Measurements from ENCODE around the gene TBX19. TPM values are rescaled to one million over a fixed set of nuclear protein-coding genes. Genes with fewer than 3 reads are reported as not detected.

Gene TBX19
- total RNA-seq, 1 donor from 2014 or later, result 1.1 TPM

- Histone ChIP-seq H4K20me1 (ENCODE audit: insufficient read depth, low read length) (peaks cover 12% of the 10 kb centered on the region), H3K27ac (ENCODE audit: low read depth, low read length) (no peak overlapping the region), H2AFZ (ENCODE audit: low read depth, low read length) (no peak overlapping the region), H3K9me3 (ENCODE audit: insufficient read depth, low read depth, low read length) (peaks cover 10% of the 10 kb centered on the region), H3K36me3 (ENCODE audit: insufficient read depth, low read length) (peaks cover 7% of the 10 kb centered on the region), H3K27me3 (ENCODE audit: insufficient read depth, low read length) (no peaks in the 10 kb centered on the region), H3K4me2 (ENCODE audit: low read length) (no peak overlapping the region), H3K9ac (ENCODE audit: low read length) (no peak overlapping the region), H3K79me2 (ENCODE audit: insufficient read depth, low read length) (peaks cover 28% of the 10 kb centered on the region), H3K4me1 (ENCODE audit: insufficient read depth, low read length) (no peaks in the 10 kb centered on the region), H3K4me3 (ENCODE audit: insufficient read depth, low read depth, low read length) (no peak overlapping the region)
- no peaks in the 10 kb centered on the region for H3K4me1 Mint-ChIP-seq (ENCODE audit: low read depth, unreplicated experiment)
- H3K4me3 Mint-ChIP-seq (ENCODE audit: unreplicated experiment), result no peak overlapping the region
- FAIRE-seq, result no peak
- H3K36me3 Mint-ChIP-seq (ENCODE audit: low read depth, unreplicated experiment), result peaks cover 17% of the 10 kb centered on the region
- TF ChIP-seq EZH2 (IDR thresholded peaks at IDR 0.05; ENCODE audit: insufficient read depth, low read length), result no peak
- TF ChIP-seq, protein P1, sequence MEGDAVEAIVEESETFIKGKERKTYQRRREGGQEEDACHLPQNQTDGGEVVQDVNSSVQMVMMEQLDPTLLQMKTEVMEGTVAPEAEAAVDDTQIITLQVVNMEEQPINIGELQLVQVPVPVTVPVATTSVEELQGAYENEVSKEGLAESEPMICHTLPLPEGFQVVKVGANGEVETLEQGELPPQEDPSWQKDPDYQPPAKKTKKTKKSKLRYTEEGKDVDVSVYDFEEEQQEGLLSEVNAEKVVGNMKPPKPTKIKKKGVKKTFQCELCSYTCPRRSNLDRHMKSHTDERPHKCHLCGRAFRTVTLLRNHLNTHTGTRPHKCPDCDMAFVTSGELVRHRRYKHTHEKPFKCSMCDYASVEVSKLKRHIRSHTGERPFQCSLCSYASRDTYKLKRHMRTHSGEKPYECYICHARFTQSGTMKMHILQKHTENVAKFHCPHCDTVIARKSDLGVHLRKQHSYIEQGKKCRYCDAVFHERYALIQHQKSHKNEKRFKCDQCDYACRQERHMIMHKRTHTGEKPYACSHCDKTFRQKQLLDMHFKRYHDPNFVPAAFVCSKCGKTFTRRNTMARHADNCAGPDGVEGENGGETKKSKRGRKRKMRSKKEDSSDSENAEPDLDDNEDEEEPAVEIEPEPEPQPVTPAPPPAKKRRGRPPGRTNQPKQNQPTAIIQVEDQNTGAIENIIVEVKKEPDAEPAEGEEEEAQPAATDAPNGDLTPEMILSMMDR (IDR thresholded peaks at IDR 0.05; ENCODE audit: insufficient read depth, low read depth, low read length), result no peak
- no peaks in the 10 kb centered on the region for H3K27me3 Mint-ChIP-seq (ENCODE audit: low read depth, unreplicated experiment)
- H3K27ac Mint-ChIP-seq (ENCODE audit: unreplicated experiment), result no peak overlapping the region
- no peak for DNase-seq (ENCODE audit: low read depth)
- peaks cover 9% of the 10 kb centered on the region for H3K9me3 Mint-ChIP-seq (ENCODE audit: unreplicated experiment)
Measured at GRCh38 chr1:168252204-168252733, 28.4 kb upstream of the TBX19 start.

DNA sequence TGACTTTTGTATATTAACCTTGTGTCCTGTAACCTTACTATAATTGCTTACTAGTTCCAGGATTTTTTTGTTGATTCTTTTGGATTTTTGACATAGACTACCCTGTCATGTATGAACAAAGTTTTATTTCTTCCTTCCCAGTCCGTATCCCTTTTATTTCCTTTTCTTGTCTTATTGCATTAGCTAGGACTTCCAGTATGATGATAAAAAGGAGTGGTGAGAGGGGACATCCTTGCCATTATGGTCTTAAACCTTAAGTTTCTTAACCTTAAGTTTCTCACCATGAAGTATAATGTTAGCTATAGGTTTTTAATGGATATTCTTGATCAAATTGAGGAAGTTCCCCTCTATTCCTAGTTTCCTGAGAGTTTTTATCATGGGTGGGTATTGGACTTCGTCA lies 24.5 kb upstream of the TBX19 start:
- Histone ChIP-seq H3K9ac (ENCODE audit: low read length) (no peak overlapping the region), H3K4me1 (ENCODE audit: insufficient read depth, low read length) (peaks cover 4% of the 10 kb centered on the region), H4K20me1 (ENCODE audit: insufficient read depth, low read length) (peaks cover 6% of the 10 kb centered on the region), H2AFZ (ENCODE audit: low read depth, low read length) (no peak overlapping the region), H3K9me3 (ENCODE audit: insufficient read depth, low read depth, low read length) (peaks cover 10% of the 10 kb centered on the region), H3K27me3 (ENCODE audit: insufficient read depth, low read length) (no peaks in the 10 kb centered on the region), H3K27ac (ENCODE audit: low read depth, low read length) (no peak overlapping the region), H3K79me2 (ENCODE audit: insufficient read depth, low read length) (peaks cover 10% of the 10 kb centered on the region), H3K4me2 (ENCODE audit: low read length) (no peak overlapping the region), H3K4me3 (ENCODE audit: insufficient read depth, low read depth, low read length) (no peak overlapping the region), H3K36me3 (ENCODE audit: insufficient read depth, low read length) (no peaks in the 10 kb centered on the region)
- DNase-seq (ENCODE audit: low read depth), result no peak
- H3K4me3 Mint-ChIP-seq (ENCODE audit: unreplicated experiment), result no peak overlapping the region
- peaks cover 2% of the 10 kb centered on the region for H3K4me1 Mint-ChIP-seq (ENCODE audit: low read depth, unreplicated experiment)
- peaks cover 15% of the 10 kb centered on the region for H3K9me3 Mint-ChIP-seq (ENCODE audit: unreplicated experiment)
- TF ChIP-seq, protein P1 (IDR thresholded peaks at IDR 0.05; ENCODE audit: insufficient read depth, low read depth, low read length), result no peak
- TF ChIP-seq EZH2 (IDR thresholded peaks at IDR 0.05; ENCODE audit: insufficient read depth, low read length), result no peak
- peaks cover 31% of the 10 kb centered on the region for H3K36me3 Mint-ChIP-seq (ENCODE audit: low read depth, unreplicated experiment)
- no peak for FAIRE-seq
- H3K27me3 Mint-ChIP-seq (ENCODE audit: low read depth, unreplicated experiment), result no peaks in the 10 kb centered on the region
- no peak overlapping the region for H3K27ac Mint-ChIP-seq (ENCODE audit: unreplicated experiment)

DNA sequence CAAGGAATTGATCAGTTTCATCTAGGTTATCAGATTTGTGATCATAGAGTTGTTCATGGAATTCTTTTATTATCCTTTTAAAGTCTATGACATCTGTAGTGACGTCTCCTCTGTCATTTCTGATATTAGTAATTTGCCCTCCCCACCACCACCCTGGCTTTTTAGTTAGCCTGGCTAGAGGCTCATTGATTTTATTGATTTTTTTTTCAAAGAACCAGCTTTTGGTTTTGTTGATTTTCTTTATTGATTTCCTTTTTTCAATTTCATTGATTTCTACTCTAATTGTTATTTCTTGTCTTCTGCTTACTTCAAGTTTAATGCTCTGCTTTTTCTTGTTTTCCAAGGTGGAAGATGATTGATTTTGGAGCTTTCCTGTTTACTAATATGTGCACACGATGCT lies 23.3 kb upstream of the TBX19 start:
- FAIRE-seq, result no peak
- peaks cover 32% of the 10 kb centered on the region for H3K36me3 Mint-ChIP-seq (ENCODE audit: low read depth, unreplicated experiment)
- TF ChIP-seq, protein P1 (IDR thresholded peaks at IDR 0.05; ENCODE audit: insufficient read depth, low read depth, low read length), result no peak
- no peak for TF ChIP-seq EZH2 (IDR thresholded peaks at IDR 0.05; ENCODE audit: insufficient read depth, low read length)

More for the DNA sequence above, 23.3 kb upstream of the TBX19 start:
- Mint-ChIP-seq H3K27me3 (ENCODE audit: low read depth, unreplicated experiment) (no peaks in the 10 kb centered on the region), H3K4me3 (ENCODE audit: unreplicated experiment) (no peak overlapping the region), H3K4me1 (ENCODE audit: low read depth, unreplicated experiment) (peaks cover 10% of the 10 kb centered on the region), H3K9me3 (ENCODE audit: unreplicated experiment) (peaks cover 15% of the 10 kb centered on the region), H3K27ac (ENCODE audit: unreplicated experiment) (no peak overlapping the region)
- H3K4me2 ChIP-seq (ENCODE audit: low read length), result no peak overlapping the region
- peaks cover 10% of the 10 kb centered on the region for H3K79me2 ChIP-seq (ENCODE audit: insufficient read depth, low read length)
- no peak overlapping the region for H2AFZ ChIP-seq (ENCODE audit: low read depth, low read length)
- H3K27me3 ChIP-seq (ENCODE audit: insufficient read depth, low read length), result no peaks in the 10 kb centered on the region
- peaks cover 10% of the 10 kb centered on the region for H3K9me3 ChIP-seq (ENCODE audit: insufficient read depth, low read depth, low read length)
- no peaks in the 10 kb centered on the region for H3K36me3 ChIP-seq (ENCODE audit: insufficient read depth, low read length)
- H3K4me3 ChIP-seq (ENCODE audit: insufficient read depth, low read depth, low read length), result no peak overlapping the region
- DNase-seq (ENCODE audit: low read depth), result no peak
- no peak overlapping the region for H3K9ac ChIP-seq (ENCODE audit: low read length)
- H3K27ac ChIP-seq (ENCODE audit: low read depth, low read length), result no peak overlapping the region
- H4K20me1 ChIP-seq (ENCODE audit: insufficient read depth, low read length), result peaks cover 6% of the 10 kb centered on the region
- H3K4me1 ChIP-seq (ENCODE audit: insufficient read depth, low read length), result peaks cover 14% of the 10 kb centered on the region
